Kidney capillary endothelial cell (primary cell): ENCODE measurements around the gene TMPRSS9.
A peak's percentile ranks its signal among the peaks of the same experiment; 100 is the strongest.

Experiments used
- DNase-seq: peaks from one replicate; pipeline ENCODE4 v3.0.0-alpha.2; 2018; ENCODE audit warnings: low spot score

TMPRSS9 gene

DNA sequence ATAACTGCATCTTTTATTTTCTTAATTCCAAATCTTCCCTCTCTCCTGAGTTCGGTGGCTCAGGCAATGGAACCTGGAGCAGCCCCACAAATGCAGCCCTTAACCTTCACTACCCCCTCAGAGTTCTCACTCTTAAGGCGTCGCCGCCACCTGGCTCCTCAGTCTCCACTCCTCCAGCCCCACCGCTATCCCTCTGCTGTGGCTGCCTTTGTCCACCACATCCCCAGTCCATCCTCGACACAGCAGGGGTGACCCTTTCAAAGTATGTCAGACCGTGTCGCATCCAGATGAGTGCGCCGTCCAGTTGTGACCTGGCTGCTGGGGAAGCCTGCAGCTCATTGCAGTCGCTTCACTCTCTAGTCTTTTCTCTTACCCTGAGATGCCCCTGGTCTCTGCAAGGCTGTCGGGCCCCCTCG is 30.6 kb upstream of the TMPRSS9 start:
- no peak for DNase-seq

- no peak for DNase-seq
Measured at GRCh38 chr19:2330255-2330631, 29.8 kb upstream of the TMPRSS9 start.

GRCh38 chr19:2330632-2331284 is 29.3 kb upstream of the TMPRSS9 start:
- no peak for DNase-seq

GRCh38 chr19:2331601-2332246 is 28.3 kb upstream of the TMPRSS9 start:
- no peak for DNase-seq

GRCh38 chr19:2332341-2333026 is 27.6 kb upstream of the TMPRSS9 start:
- peak; percentile 69 for DNase-seq

DNA sequence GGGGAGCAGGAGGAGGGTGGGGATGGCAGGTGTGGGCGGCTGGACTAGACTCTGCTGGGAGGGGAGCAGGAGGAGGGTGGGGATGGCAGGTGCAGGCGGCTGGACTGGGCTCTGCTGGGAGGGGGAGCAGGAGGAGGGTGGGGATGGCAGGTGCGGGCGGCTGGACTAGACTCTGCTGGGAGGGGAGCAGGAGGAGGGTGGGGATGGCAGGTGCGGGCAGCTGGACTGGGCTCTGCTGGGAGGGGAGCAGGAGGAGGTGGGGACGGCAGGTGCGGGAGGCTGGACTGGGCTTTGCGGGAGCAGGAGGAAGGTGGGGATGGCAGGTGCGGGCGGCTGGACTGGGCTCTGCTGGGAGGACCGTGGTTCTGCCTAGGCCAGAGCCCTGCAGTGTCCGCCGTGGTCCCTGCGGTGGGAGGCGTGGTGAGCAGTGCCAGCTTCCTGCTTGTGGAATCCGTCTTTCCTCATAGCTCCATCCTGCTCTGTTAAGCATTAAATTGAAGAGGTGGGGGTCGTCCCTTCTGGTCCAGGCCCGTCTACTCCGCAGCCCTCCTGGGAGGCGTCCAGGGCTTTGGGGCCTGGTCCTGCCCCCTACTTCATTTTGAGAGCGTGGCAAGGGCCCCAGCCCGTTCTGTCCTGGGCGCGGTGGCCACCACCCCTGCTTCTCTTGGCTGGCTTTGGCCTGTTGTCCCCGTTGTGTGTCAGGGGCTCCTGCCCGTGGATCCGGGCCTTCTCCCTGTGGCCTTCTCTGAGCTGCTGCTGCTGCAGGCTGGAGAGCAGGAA is 26.8 kb upstream of the TMPRSS9 start:
- no peak for DNase-seq

GRCh38 chr19:2333807-2334211 is 26.3 kb upstream of the TMPRSS9 start:
- DNase-seq, result no peak

- DNase-seq, result no peak
Measured at GRCh38 chr19:2334426-2334825, 25.6 kb upstream of the TMPRSS9 start.

- DNase-seq, result no peak
Measured at GRCh38 chr19:2334986-2335846, 24.8 kb upstream of the TMPRSS9 start.

DNA sequence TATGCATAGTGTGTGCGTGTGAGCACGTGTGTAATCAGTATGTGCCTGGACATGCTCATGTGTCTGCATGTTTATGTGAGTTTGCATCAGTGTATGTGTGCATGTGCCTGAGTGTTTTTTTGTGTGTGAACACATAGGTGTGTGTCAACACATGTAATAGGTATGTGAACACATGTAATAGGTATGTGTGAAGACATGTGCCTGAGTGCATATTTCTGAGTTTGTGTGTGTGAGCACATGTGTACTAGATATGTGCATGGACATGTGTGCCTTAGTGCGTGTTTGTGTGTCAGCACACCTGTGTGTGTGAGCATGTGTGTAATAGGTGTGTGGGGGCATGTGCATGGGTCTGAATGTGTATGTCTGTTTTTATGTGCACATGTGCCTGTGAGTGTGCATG is 24.2 kb upstream of the TMPRSS9 start:
- no peak for DNase-seq

DNA sequence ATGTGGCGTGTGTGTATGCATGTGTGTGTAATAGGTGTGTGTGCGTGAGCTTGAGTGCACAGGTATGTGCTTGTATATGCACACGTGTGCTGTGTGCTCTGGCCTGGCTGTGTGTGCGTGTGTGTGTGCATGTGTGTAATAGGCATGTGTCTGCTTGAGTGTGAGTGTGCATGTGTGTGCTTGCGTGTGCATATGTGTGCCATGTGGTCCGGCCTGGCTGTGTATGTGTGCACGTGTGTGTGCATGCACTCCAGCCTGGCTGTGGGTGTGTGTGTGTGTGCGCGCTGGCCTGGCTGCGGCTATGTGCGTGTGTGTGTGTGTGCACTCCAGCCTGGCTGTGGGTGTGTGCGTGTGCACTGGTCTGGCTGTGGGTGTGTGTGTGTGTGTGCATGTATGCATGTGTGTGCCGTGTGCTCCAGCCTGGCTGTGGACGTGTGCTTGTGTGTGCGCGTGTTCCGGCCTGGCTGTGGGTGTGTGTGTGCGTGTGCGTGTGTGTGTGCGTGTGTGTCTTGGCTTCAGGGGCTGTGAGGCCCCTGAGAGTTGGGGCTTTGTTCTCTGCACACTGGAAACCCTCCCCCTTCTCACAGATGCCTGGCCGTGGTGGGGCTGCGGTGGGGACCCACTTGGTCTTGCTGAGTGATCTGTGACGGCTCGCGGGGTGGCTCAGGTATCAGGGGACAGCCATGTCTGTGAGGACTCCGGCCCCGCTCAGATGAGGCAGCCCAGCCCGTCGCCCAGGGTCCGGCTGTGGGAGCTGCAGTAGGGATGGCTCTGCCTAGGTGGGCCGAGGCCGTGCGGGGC is 23.3 kb upstream of the TMPRSS9 start:
- no peak for DNase-seq

DNA sequence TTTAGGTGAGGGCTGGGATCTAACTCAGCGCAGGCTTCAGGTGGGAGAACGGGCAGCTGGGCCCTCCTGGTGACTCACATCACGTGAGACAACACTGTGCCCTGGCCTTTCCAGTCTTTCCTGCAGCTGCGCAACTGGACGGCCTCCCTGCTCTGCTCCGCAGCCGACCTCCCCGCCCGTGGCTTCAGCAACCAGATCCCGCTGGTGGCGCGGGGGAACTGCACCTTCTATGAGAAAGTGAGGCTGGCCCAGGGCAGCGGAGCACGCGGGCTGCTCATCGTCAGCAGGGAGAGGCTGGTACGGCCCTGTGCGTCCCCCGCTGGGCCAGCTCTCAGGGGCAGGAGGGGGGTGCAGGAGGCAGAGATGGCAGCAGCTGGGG is 22.7 kb upstream of the TMPRSS9 start:
- no peak for DNase-seq

GRCh38 chr19:2338055-2338615 is 21.9 kb upstream of the TMPRSS9 start:
- no peak for DNase-seq

DNA sequence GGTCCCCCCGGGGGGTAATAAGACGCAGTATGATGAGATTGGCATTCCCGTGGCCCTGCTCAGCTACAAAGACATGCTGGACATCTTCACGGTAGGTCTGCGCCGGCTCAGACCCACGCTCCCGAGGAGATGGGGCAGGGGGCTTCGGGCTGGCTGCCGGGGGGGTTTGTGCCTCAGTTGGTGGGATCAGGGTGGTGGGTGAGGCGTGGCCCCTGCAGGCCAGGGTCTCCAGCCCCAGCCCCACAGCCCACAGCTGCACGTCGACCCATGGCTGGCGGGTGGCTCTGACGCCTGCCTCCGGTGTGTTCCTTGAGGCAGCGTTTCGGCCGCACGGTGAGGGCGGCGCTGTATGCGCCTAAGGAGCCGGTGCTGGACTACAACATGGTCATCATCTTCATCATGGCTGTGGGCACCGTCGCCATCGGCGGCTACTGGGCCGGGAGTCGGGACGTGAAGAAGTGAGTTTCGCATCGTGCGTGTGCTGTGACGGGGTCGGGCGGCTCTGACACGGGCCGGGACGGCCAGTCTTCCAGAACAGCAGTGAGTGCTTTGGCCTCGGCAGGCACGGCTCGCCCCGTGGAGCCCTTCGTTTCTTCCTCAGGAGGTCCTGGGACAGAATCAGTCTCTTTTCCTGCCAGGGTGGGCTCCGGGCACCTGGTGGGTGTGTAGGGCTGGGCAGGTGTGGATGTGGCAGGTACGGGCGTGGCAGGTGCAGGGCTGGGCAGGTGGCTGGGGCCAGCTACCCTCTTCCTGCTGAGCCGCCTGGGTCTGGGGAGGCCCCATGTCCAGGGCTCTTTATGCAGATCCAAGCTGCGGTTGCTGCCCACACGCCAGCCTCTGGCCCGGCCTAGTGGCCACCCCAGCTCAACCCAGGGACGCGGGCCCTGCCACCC is 21.1 kb upstream of the TMPRSS9 start:
- DNase-seq, result no peak

GRCh38 chr19:2339644-2340310 is 20.3 kb upstream of the TMPRSS9 start:
- no peak for DNase-seq

DNA sequence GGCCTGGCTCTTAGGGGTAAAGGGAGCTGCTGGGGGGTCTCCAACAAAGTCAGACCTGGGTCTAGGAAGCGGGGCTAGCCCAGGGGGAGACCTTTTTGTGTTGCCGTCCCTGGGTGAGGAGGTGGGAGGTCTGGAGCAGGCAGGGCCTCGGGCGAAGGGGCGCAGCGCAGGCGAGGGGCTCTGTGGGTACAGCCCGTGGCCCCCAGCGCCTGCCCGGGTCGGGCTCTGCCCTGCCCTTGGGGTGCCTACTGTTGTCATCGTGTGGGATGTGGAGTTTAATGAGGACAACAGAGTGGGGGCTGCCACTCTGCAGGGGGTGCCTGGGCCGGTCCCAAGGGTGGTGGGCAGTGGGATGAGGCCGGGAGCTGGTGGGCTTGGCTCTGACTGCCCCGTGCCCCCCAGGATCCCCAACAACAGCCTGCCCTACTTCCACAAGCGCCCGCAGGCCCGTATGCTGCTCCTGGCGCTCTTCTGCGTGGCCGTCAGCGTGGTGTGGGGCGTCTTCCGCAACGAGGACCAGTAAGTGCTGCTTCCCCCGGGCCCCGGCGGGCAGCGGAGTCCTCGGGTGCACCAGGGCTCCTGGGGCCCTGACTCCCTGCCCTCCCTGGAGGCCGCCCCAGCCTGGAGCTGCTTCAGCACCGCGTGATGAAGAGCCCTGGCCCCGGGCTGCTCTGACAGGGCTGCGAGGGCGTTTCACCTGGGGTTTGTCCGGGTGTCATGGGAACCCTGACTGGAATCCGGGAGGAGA is 19.4 kb upstream of the TMPRSS9 start:
- no peak for DNase-seq

- DNase-seq, result no peak
Measured at GRCh38 chr19:2341244-2341751, 18.8 kb upstream of the TMPRSS9 start.

DNA sequence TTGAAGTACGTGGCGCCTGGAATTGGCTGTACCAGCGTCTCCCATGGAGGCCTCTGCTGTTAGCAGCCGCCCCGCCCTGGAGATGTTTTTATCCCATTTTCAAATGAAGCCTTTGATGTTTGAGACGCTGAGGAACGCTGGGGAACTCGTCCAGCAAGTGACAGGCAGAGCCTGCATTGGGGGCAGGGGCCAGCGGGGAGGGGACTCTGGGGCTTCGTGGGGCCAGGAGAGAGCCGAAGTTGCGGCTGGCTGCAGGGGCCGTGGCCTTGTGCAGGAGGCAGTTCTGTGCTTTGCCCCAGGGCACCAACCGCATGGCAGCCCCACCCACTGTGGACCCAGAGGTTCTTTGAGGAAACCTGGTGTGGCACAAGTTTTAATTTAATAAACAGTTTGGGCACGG is 18.1 kb upstream of the TMPRSS9 start:
- no peak for DNase-seq
